HG02642 (cell line): ENCODE data around the gene UPP1.
"Not testable (repeated sequence)": the region's sequence is repeated elsewhere in the genome, so short reads cannot be mapped to it uniquely, and the experiment has no call there.

ENCODE experiments used
- ATAC-seq: cut with Tn5 transposase; IDR thresholded peaks from one replicate; pipeline ENCODE4 v1.9.1; 2021; ENCODE audit warnings: mild to moderate bottlenecking; ENCODE audit not compliant: unreplicated experiment, poor library complexity

UPP1 gene

DNA sequence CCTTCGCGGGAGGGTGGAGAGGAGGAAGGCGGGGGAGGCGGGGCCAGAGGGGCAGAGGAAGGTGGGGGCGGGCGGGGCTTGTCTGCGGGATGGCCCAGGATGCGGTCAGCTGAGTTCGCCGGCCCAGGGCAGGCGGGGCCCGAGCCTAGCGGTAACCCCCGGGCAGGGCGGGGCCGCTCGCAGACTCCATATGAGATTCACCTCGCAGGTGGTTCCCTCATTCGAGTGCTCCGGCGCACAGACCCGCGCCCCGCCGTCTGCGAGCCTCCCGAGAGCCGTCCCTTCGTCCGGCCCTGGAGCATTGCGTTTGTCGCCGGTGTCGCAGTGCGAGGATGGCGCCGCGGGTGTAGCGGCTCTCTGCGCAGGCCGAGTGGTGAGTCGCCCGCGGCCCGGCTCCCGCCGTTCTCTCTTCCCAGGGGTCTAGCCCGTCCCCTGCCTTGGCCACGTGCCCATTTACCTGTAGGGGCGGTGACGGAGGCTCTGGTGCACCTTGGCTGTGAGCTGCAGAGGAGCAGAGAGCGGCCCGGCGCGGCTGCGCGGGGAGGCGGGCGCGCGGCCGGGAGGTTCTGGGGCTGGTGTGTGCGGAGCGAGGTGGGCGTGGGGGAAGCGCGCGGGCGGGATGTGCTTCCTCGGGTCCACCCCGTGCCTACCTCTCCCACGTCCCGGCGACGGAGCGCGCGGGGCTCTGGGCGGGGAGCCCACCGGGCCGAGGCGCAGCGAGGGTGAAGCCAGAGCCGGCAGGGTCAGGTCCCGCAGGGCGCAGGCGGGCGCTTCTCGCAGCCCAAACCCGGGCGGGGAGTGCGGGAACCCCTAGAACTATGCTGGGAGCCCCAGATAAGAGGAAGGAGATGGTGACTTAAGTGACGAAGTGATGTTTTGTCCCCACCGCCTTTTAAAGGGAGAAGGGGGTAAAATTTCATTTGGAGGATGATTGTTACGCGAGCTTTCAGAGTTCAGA lies at the start of gene UPP1:
Gene UPP1 (plus strand): TSS at position 220 of the 958 bp plus-strand sequence. CDS start 5,519 bp downstream, outside the sequence.
- ATAC-seq, result peak; percentile 63

DNA sequence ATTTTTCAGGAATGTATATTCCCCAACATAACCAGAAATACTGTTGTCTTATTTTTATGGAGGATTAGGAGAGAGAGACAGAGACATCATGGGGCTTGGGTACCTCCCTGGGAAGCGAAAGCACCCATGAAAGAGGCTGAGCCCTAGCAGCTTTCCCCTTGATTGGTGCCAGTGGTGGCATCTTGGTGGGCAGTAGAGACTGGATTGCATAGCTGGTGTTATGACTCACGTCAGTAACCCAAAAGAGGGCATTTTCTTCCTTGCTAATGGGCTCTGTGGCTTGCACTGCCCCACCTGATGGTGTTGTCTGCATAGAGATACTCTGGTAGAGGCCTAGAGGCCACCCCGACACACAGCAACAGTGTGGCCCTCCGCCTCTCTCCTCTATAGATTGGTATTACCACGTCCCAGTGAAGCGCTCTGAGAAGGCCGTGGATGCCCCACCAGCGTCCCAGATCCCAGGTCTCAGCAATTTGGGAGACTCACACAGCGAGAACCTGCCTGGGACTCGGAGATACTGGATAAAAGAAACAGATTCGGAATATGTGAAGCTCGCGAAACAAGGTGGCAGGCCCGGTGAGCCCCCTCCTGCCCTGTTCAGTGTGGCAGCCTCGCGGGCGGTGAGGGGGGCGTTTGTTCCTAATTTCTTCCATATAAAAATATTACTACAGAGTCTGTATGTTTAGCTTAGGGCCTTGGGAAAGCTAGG lies 48.0 kb upstream of the UPP1 start:
- no peak for ATAC-seq

GRCh38 chr7:48041653-48041970 lies 47.5 kb upstream of the UPP1 start:
- ATAC-seq, result no peak

DNA sequence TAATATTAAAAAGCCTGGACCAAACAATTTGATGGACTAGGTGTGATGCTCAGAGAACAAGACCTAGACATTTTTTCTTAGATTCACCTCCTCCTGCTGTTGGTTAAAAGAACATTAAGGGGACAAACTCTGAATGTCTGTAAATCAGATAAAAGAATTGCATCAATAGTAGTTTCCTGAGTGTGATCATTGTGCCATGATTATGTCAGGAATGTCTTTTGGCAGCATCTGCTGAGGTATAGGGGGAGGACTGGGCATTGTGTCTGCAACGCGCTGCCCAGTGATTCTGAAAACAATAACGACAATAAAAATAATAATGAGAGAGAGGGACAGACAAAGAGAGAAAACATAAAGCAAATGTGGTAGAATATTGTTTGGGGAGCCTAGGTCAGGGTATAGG lies 46.8 kb upstream of the UPP1 start:
- ATAC-seq, result no peak

DNA sequence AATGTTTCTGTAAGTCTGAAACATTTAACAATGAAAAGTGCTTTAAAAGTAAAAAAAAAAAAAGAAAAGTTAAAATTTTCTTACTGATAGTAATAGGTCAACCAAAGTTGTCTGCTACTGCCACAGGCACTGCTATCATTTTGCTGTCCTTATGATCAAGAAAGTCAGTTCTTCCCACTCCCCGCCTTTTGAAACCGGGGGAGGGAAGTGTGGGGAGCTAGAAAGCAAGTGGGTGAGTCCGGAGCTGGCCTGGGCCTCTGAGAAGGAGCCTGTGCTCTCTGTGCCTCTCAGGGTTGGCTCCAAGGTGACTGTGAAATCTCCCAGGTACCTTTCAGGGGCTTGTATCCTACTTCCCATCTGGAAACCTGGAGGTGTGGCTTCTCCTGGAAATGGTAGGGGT lies 46.4 kb upstream of the UPP1 start:
- ATAC-seq, result no peak

- no peak for ATAC-seq
Observed at GRCh38 chr7:48045195-48045765, 43.8 kb upstream of the UPP1 start.

GRCh38 chr7:48046458-48046857 lies 42.6 kb upstream of the UPP1 start:
- no peak for ATAC-seq

DNA sequence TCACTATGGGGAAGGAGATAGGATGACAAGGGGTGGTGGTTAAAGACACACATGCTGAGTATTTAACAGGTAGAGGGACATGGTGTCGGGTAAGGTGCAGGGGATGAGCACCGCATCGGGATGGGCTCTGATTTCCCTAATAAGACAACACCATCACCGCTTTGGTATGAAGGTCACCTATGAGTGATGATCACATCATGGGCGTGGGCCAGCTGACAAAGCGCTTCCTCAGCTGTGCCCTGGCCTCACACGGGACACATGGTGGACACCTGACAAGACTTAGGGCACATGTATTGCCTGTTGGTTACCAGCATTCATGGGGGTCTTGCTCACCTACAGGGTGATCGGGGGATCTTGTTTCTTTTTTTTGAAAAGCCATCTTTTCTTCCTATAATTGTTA lies 41.0 kb upstream of the UPP1 start:
- ATAC-seq, result no peak

- ATAC-seq, result no peak
Observed at GRCh38 chr7:48049850-48050249, 39.2 kb upstream of the UPP1 start.

DNA sequence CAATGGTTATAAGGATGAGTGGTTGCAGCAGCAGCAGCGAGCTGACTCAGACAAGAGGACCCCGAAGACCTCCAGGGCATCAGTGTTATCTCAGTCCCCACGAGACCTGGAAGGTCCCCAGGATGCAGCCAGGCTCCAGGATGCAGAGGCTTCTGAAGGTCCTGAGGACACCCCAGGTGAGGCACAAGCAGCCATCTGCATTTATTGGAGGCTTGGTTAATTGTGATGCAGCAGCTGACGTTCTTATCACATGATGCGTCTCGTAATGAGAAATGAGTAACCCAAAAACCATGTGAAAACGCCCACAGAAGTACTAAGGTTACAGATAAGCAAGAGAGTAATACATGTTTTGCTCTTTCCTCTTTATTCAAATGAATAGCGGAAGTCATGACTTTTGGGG lies 36.3 kb upstream of the UPP1 start:
- no peak for ATAC-seq

GRCh38 chr7:48053736-48054135 lies 35.3 kb upstream of the UPP1 start:
- no peak for ATAC-seq

DNA sequence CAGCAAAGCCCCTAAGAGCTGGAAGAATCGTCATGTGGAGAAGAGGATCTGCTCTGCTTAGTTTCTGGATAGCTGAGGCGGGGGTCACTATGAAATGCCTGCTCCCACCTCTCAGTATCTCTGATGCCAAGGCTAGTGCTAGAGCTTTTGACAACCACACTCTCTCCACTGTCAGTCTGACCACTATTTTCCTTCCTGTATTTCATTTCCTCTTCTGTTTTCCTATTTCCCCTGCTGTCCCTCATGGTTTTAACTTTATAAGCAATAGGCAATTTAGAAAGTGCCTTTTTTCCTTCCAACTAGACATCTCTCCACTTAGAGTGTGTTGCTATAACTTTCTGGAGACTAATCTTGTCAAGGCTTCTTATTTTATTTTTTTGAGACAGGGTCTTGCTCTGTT lies 30.1 kb upstream of the UPP1 start:
- ATAC-seq, result no peak

DNA sequence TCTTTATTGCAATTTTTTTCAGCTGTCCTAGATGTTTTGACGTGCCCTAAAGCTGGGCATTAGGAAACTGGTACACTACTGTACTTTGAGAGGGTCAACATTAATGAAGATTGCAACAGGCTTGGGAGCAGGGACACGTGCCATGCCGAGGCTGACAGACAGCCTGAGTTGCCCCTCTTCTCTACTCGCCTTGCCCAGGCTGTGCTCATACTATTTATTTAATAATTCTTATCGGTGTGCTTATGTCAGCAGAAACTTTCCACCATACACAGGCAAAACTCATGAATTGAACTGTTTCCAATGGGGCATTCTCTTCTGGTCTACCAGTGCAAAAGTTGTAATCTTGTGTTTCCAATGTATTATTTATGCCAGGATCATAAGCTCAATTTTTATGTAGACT lies 29.4 kb upstream of the UPP1 start:
- ATAC-seq, result no peak

DNA sequence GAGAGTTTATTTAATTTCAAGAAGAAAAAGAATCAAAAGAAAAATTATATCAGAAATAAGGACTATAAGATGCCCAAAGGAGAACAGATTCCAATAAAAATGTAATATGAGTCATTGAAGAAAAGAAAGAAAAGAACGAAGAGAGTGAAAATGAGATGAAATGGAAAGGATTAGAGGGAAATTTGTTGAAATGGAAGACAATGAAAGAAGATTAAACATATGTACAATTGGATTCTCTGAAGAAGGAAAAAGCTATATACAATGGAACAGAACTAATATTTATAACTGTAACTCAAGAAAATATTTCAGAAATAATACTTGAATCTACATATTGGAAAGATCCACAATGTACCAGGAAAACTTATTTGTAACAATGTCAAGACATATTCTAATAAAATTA lies 25.1 kb upstream of the UPP1 start:
- no peak for ATAC-seq

GRCh38 chr7:48067475-48067874 lies 21.6 kb upstream of the UPP1 start:
- ATAC-seq, result no peak

DNA sequence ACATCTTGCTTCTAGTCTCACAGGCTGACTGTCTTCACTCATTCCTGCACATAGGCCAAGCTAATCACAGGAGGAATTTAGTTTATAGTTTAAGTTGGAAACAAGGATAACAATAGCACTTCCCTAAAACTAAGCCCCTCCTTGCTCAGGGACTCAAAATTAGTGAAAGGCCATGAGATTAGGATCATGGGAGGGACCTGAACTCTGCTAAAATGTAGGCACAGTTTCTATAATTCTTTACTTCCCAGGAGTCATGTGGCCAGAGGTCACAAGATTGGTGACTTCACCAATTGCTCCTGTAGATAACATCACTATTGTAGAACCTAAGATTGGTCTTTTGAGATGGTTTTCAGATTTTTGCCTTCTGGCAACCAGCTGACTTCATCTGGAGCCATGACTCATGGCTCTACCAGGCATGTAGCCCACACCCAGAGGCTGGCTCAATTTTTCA lies 14.8 kb upstream of the UPP1 start:
- ATAC-seq, result no peak

DNA sequence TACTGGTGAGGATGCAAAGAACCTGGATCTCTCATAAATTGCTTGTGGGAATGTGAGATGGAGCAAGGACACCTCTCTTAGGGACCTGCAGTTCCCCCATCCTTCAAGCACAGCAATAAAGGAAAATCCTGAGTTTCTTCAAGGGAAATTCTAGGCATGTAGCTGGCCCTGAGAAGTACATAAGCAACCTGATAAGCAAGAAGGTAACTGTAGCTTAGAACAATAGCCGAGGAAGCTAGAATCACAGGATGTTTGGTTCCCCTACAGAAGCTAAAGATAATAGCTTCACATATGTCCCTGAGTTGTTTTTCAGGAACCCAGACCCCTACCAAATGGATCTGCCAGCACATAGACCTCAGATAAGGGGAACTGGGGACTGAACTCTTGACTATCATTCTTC lies 11.6 kb upstream of the UPP1 start:
- ATAC-seq, result no peak

DNA sequence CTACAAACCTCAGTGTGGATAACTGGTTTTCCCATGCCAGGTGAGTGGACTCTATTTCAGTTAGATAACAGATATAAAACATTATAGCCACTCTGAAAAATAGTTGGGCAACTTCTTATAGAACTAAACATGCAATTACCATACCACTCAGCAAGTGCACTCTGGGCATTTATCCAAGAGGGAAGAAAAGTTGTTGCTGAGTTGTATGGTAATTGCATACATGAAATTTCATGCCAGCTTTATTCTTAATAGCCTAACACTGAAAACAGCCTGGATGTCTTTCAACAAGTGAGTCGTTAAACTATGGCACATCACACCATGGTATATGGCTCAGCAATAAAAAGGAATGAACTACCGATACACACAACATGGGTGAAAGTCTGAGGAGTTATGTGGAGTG lies 10.6 kb upstream of the UPP1 start:
- ATAC-seq, result no peak

DNA sequence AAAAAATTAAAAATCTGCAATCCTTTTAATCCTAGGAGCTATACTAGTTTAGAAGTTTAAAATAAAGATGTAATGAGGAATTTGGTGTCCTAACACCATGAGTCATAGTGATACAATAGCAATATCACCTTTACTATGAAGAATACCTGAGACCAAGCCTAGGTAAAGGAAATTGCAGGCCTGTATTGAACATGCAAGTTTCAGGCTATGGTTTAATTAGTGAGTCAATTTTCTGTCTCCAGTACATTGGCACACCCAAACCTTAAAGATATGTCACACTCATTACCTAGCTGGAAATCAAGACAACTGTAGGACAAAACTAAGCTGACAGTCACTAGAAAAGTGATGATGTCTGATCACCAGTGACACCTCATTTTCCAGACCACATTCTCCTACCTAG lies 6.7 kb upstream of the UPP1 start:
- ATAC-seq, result not testable (repeated sequence)

DNA sequence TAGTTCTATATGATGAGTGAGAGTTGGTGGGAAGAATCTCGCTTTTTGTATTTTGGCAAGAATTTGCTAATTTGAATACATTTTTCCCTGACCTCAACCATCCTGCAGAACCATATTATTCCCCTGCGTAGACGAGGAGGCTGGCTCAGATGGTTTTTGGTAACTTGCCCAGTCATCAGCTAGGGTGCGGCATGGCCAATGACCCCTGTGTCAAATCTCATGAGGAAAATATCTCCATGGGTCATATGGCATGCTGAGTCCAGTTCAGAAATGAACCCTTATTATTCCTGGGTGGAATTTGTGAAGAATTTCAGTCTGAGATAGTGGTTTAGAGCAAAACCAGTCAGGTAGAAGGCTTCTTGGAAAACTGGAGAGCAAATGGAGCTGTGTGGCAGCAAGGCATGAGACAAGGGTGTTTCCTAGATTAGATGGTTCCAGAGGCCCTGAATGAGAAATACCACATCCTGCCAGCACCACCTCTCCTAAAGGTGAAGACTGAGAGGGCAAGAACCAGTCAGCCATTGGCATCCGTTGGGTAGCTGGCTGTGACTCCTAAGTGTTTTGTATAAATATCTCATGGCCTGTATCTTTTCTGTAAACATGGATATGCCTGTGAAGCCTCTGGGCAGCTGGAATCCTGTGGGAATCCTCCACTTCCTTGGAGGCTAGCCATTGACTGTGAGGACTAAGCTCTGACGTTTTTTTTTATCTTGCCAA lies 5.8 kb upstream of the UPP1 start:
- no peak for ATAC-seq
